Thoracic aorta (tissue), 2 donors: ENCODE results near the gene CNDP2. TPM values are rescaled to one million over a fixed set of nuclear protein-coding genes. Genes with fewer than 3 reads are reported as not detected.

ENCODE experiments used
- ATAC-seq: fragments of 150-250 bp; one replicate; pipeline ENCODE4 v1.8.0; 2017; ENCODE audit warnings: low read depth; ENCODE audit not compliant: insufficient number of reproducible peaks, low FRiP score
- DNase-seq: peaks from one replicate; pipeline ENCODE4 v3.0.0-alpha.2; 2020; ENCODE audit warnings: low spot score
- H3K27ac ChIP-seq, 2 donors: fragments of 200-600 bp; sonication (generic); 1 replicate in 1 of 2; 2 replicates in 1 of 2; pipeline ENCODE4 v1.5.1; 2016; ENCODE audit warnings: mild to moderate bottlenecking in 2 of 2, moderate library complexity in 2 of 2
- H3K27me3 ChIP-seq: fragments of 200-600 bp; sonication (generic); replicated peaks from 2 replicates; pipeline ENCODE4 v1.6.0; 2016; ENCODE audit warnings: mild to moderate bottlenecking; ENCODE audit not compliant: insufficient read depth
- H3K36me3 ChIP-seq: fragments of 200-600 bp; sonication (generic); one replicate; pipeline ENCODE4 v1.5.1; 2016
- H3K4me1 ChIP-seq, 2 donors: fragments of 200-600 bp; sonication (generic); 1 replicate in 1 of 2; 2 replicates in 1 of 2; pipeline versions ENCODE4 v1.5.1 to v1.6.0; 2016; ENCODE audit warnings: low read depth in 2 of 2, mild to moderate bottlenecking in 1 of 2; ENCODE audit not compliant: control insufficient read depth in 1 of 2
- H3K4me3 ChIP-seq: fragments of 200-600 bp; sonication (generic); 2 replicates; pipeline ENCODE4 v1.5.1; 2016; ENCODE audit warnings: mild to moderate bottlenecking
- H3K9me3 ChIP-seq: fragments of 200-600 bp; sonication (generic); 2 replicates; pipeline ENCODE4 v1.5.1; 2016
- total RNA-seq, 2 donors: library from RNA; depleted of rRNA; stranded (reverse); fragments of >200 nt; gene quantifications; one replicate each; pipeline versions ENCODE4 v1.1.0 to v1.2.3, GENCODE V29; 2016
- TF ChIP-seq, protein P1 (sequence below): fragments of 200-600 bp; sonication (generic); IDR thresholded peaks from one replicate; pipeline ENCODE4 v1.5.1; 2019; ENCODE audit warnings: antibody characterized with exemption

The CNDP2 gene
- total RNA-seq, 2 donors from 2014 or later = 44.3 to 106 TPM

DNA sequence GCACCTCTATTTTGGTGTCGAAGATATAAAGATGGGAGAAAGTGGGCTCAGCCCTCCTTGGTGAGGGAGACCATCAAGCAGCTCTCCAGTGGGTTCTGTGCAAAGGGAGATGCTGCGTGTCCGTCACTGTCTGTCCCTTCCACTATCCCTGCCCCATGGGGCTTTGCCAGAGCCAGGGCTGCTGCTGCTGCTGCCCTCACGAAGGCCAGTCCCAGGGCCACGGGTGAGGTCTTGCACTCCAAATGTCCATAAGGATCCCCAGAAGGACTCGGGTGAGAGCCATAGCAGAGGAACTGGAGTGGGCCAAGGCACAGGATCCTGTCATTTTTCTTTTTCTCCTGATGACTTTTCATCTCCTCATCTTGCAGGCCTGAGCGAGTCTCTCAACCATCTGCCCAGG is 35.3 kb upstream of the CNDP2 start:
- no peak for DNase-seq
- H3K4me3 ChIP-seq = no peak overlapping the region
- TF ChIP-seq, protein P1, sequence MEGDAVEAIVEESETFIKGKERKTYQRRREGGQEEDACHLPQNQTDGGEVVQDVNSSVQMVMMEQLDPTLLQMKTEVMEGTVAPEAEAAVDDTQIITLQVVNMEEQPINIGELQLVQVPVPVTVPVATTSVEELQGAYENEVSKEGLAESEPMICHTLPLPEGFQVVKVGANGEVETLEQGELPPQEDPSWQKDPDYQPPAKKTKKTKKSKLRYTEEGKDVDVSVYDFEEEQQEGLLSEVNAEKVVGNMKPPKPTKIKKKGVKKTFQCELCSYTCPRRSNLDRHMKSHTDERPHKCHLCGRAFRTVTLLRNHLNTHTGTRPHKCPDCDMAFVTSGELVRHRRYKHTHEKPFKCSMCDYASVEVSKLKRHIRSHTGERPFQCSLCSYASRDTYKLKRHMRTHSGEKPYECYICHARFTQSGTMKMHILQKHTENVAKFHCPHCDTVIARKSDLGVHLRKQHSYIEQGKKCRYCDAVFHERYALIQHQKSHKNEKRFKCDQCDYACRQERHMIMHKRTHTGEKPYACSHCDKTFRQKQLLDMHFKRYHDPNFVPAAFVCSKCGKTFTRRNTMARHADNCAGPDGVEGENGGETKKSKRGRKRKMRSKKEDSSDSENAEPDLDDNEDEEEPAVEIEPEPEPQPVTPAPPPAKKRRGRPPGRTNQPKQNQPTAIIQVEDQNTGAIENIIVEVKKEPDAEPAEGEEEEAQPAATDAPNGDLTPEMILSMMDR = no peak

GRCh38 chr18:74463254-74463653 is 32.9 kb upstream of the CNDP2 start:
- no peak for ATAC-seq
- DNase-seq = no peak
- TF ChIP-seq, protein P1 = no peak
- Histone ChIP-seq H3K27me3 (no peaks in the 10 kb centered on the region), H3K36me3 (no peaks in the 10 kb centered on the region), H3K27ac (no peak overlapping the region), H3K4me3 (no peak overlapping the region), H3K4me1 (no peaks in the 10 kb centered on the region), H3K9me3 (no peaks in the 10 kb centered on the region)

More for the DNA sequence above, 35.3 kb upstream of the CNDP2 start:
- Histone ChIP-seq H3K9me3 (no peaks in the 10 kb centered on the region), H3K36me3 (no peaks in the 10 kb centered on the region), H3K27ac (no peak overlapping the region), H3K27me3 (no peaks in the 10 kb centered on the region), H3K4me1 (peaks cover 7 to 9% of the 10 kb centered on the region in 2 donors)
- ATAC-seq = no peak

DNA sequence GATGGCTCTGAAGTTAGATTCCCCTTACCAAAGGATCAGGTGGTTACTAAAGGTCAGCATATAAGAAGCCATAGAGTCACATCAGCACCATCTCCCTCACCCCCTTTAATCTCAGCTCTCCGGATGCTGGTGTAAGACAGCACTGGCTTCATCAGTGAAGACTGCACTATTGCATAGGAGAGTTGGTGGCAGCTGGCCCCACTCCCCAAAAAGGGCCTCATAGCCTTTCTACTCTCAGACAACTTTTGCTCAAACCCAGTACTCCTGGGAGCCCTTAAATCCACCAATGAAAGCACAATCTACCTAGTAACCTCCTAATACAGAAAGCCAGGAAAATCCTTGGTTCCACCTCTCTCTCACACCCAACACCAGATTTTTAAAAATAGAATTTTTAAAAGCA is 32.2 kb upstream of the CNDP2 start:
- Histone ChIP-seq H3K36me3 (no peaks in the 10 kb centered on the region), H3K27me3 (no peaks in the 10 kb centered on the region), H3K4me1 (no peaks in the 10 kb centered on the region), H3K27ac (no peak overlapping the region), H3K9me3 (no peaks in the 10 kb centered on the region), H3K4me3 (no peak overlapping the region)
- no peak for ATAC-seq
- TF ChIP-seq, protein P1 = no peak
- no peak for DNase-seq

DNA sequence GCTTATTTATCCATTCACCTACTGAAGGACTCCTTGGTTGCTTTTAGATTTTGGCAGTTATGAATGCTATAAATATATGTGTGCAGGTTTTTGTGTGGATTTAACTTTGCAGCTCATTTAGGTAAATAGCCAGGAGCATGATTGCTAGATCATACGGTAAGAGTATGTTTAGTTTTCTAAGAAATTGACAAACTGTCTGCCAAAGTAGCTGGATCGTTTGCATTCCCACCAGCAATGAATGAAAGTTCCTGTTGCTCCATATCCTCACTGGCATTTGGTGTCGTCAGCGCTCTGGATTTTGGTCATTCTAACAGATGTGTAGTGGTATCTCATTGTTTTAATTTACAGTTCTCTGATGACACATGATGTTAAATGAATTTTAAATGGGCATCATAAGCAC is 30.4 kb upstream of the CNDP2 start:
- TF ChIP-seq, protein P1 = no peak
- Histone ChIP-seq H3K4me3 (no peak overlapping the region), H3K36me3 (no peaks in the 10 kb centered on the region), H3K27ac (no peak overlapping the region), H3K9me3 (no peaks in the 10 kb centered on the region), H3K4me1 (no peaks in the 10 kb centered on the region), H3K27me3 (no peaks in the 10 kb centered on the region)
- ATAC-seq (no peak), DNase-seq (no peak)

DNA sequence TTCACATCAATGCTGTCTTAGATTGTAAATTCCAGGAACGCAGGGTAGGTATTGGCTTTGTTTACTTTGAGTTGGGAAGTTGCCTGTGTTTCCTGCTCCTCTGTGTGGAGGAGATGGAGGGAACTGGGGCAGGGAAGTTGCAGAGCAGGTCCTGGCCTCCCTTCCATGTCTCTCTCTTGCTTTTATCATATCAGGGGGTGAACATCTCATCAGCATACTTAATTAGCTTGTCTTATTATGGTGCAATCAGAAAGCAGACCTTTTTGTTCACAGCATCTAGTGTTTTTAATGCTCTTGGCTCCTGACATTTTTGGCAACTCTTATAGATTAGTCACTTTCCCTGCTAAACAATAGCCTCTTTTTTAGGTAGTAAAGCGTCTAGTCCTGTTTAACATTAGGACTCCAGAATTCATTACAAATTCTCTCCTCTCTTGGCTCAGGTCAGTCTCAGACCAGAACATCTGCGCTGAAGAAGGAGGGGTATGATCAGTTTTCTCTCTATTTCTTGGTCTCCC is 27.6 kb upstream of the CNDP2 start:
- Histone ChIP-seq H3K27ac (no peak overlapping the region), H3K27me3 (no peaks in the 10 kb centered on the region), H3K9me3 (no peaks in the 10 kb centered on the region), H3K4me3 (no peak overlapping the region), H3K4me1 (no peaks in the 10 kb centered on the region), H3K36me3 (no peaks in the 10 kb centered on the region)
- TF ChIP-seq, protein P1 = no peak
- no peak for ATAC-seq
- no peak for DNase-seq
